ENCODE measurements around the gene XPR1.

- TF ChIP-seq CTCF (IDR thresholded peaks at IDR 0.05), result no peak
- TF ChIP-seq POLR2A (IDR thresholded peaks at IDR 0.05), result no peak
- no peak for TF ChIP-seq EP300 (IDR thresholded peaks at IDR 0.05)
These were observed 290.2 kb downstream of the XPR1 start for GRCh38 chr1:180921891-180922630.
